ENCODE data around the gene INO80D. TPM values are rescaled to one million over a fixed set of nuclear protein-coding genes. Genes with fewer than 3 reads are reported as not detected.
"Not testable (repeated sequence)": the region's sequence is repeated elsewhere in the genome, so short reads cannot be mapped to it uniquely, and the experiment has no call there.

The INO80D gene
- total RNA-seq, 3 donors from 2014 or later: 16.3 to 29.9 (median 19.3) TPM

DNA sequence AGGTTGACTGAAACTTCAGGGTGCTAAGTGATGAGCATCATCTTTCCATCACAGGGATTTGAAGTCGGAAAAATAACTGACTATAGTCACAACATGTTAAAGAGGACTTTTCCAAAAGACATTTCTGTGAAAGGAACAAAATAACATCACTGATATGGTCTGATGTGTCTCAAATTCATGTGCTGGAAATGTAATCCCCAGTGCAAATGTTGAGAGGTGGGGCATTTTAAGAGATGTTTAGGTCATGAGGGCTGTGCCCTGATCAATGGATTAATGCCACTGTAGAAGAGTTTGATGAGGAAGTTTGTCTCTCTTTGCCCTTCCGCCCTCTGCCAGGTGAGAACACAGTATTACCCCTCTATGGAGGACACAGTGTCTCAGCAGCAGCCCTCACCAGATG, 95.9 kb downstream of the INO80D start:
- intact Hi-C loops (cut with DNase I; ENCODE audit: low total_unique reads): no loop called here
- H3K4me1 ChIP-seq: no peaks in the 10 kb centered on the region
- no peak for DNase-seq (ENCODE audit: low spot score in 2 of 2)
- H3K27me3 ChIP-seq: no peaks in the 10 kb centered on the region
- TF ChIP-seq POLR2AphosphoS5 (IDR thresholded peaks at IDR 0.05) (no peak), POLR2A (IDR thresholded peaks at IDR 0.05) (no peak)
- TF ChIP-seq, protein P1, sequence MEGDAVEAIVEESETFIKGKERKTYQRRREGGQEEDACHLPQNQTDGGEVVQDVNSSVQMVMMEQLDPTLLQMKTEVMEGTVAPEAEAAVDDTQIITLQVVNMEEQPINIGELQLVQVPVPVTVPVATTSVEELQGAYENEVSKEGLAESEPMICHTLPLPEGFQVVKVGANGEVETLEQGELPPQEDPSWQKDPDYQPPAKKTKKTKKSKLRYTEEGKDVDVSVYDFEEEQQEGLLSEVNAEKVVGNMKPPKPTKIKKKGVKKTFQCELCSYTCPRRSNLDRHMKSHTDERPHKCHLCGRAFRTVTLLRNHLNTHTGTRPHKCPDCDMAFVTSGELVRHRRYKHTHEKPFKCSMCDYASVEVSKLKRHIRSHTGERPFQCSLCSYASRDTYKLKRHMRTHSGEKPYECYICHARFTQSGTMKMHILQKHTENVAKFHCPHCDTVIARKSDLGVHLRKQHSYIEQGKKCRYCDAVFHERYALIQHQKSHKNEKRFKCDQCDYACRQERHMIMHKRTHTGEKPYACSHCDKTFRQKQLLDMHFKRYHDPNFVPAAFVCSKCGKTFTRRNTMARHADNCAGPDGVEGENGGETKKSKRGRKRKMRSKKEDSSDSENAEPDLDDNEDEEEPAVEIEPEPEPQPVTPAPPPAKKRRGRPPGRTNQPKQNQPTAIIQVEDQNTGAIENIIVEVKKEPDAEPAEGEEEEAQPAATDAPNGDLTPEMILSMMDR (IDR thresholded peaks at IDR 0.05): no peak
- no peaks in the 10 kb centered on the region for H3K9me3 ChIP-seq
- no peaks in the 10 kb centered on the region for H3K36me3 ChIP-seq
- no peak overlapping the region for H3K4me3 ChIP-seq
- H3K27ac ChIP-seq: no peak overlapping the region

DNA sequence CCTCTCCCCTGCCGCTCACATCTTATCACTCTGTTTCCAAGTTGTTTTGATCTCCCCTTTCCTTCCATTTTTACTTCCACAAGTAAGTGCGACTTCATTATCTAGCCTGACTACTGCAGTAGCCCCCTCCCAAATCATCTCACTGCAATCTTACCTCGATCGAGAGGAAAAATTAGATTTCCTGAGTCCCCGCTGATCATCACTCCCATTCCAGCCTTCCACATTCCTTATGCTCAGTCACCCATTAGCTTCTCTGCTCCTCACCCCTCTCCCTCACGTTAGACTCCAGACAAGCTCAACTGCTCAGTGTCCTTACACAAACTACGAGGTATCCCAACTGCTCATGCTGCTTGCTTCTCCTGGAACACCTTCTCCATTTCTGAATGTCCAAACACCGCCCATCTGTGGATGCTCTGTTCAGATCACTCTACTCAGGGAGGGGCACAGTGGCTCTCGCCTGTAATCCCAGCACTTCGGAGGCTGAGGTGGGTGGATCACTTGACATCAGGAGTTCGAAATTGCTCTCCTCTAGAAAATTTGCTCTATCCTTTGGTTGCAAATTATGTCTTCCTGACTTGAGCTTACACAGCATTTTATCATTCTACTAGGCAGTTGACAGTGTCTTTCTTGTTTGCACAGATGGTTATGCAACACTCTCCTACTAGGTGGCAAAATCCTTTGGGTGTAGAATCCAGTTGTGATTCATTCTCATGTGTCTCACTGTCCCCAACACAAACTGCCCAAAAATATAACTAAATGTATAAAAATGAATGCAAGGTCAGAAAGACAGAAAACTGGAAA, 96.5 kb downstream of the INO80D start:
- Histone ChIP-seq H3K4me1 (no peaks in the 10 kb centered on the region), H3K4me3 (no peak overlapping the region), H3K9me3 (no peaks in the 10 kb centered on the region), H3K27me3 (no peaks in the 10 kb centered on the region), H3K27ac (no peak overlapping the region), H3K36me3 (no peaks in the 10 kb centered on the region)
- TF ChIP-seq POLR2A (IDR thresholded peaks at IDR 0.05): no peak
- TF ChIP-seq, protein P1 (IDR thresholded peaks at IDR 0.05): no peak
- DNase-seq (ENCODE audit: low spot score in 2 of 2): no peak
- intact Hi-C loops (cut with DNase I; ENCODE audit: low total_unique reads): no loop called here

DNA sequence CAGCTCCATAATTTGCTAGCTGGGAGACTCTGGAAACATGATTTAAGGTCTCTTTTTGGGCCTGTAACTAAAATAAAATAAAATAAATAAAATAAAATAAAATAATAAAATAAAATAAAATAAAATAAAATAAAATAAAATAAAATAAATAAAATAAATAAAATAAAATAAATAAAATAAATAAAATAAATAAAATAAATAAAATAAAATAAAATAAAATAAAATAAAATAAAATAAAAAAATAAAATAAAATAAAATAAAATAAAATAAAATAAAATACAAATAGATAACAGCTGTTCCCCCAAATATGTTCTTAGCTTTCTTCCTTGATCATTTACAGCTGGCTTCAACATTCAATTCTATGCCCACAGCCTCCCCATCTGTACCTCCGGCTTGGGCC, 97.3 kb downstream of the INO80D start:
- H3K9me3 ChIP-seq; H3K4me3 ChIP-seq; H3K27me3 ChIP-seq; H3K27ac ChIP-seq; H3K4me1 ChIP-seq; H3K36me3 ChIP-seq; intact Hi-C loops (cut with DNase I; ENCODE audit: low total_unique reads); DNase-seq (ENCODE audit: low spot score in 2 of 2): not testable (repeated sequence)

DNA sequence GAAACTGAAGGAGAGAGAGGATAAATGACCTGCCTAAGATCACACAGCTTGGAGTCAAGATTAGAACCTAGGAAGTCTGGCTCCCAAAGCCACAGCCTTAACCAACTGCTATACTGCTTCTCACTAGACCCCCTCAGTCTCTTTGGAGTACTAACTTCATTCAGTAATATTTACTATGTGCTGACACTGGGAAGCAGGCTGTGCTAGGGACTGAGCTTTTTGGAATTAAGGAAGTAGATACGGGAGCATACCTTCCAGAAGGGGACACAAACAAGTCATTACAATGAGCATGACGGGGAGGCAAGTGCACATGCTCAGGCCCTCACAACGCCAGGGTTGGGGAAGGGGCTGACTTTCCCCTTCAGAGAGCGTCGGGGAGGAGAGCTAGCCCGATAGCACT, 97.7 kb downstream of the INO80D start:
- TF ChIP-seq POLR2AphosphoS5 (IDR thresholded peaks at IDR 0.05): no peak
- TF ChIP-seq, protein P1 (IDR thresholded peaks at IDR 0.05): no peak
- no peak for TF ChIP-seq POLR2A (IDR thresholded peaks at IDR 0.05)
- Histone ChIP-seq H3K27ac (no peak overlapping the region), H3K4me1 (no peaks in the 10 kb centered on the region), H3K4me3 (no peak overlapping the region), H3K27me3 (no peaks in the 10 kb centered on the region), H3K36me3 (no peaks in the 10 kb centered on the region), H3K9me3 (no peaks in the 10 kb centered on the region)
- no peak for DNase-seq (ENCODE audit: low spot score in 2 of 2)
- intact Hi-C loops (cut with DNase I; ENCODE audit: low total_unique reads): no loop called here

DNA sequence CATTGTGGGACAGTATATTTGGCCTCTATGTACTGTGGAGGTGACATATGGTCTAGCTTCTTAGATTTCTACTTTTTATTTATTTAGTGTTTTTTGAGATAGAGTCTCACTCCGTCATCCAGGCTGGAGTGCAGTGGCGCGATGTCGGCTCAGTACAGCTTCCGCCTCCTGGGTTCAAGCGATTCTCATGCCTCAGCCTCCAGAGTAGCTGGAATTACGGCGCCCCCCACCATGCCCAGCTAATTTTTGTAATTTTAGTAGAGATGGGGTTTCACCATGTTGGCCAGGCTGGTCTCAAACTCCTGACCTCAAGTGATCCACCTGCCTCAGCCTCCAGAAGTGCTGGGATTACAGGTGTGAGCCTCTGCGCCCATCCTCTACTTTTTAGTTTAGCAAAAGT, 99.6 kb downstream of the INO80D start:
- H3K4me3 ChIP-seq; intact Hi-C loops (cut with DNase I; ENCODE audit: low total_unique reads); H3K27ac ChIP-seq; H3K4me1 ChIP-seq; H3K9me3 ChIP-seq; H3K36me3 ChIP-seq; DNase-seq (ENCODE audit: low spot score in 2 of 2); H3K27me3 ChIP-seq: not testable (repeated sequence)

DNA sequence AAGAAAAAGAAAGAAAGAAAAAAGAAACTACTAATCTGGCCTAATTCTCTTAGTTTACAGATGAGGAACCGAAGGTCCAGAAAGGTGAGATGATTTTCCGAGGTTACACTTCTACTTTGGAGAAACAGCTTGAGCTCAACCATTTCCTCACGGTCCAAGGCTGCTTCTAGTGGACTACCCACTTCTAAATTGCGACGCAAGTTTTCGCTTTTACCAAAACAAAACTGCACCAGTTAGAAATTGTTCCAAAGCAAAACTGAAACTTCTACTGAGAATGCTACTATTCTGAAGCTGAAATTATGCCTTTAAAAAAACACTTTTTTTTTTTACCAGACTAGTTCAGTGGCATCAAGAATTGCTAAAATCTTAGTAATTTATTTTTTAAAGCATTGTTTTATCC, 101.6 kb downstream of the INO80D start:
- no peak overlapping the region for H3K27ac ChIP-seq
- H3K36me3 ChIP-seq: no peaks in the 10 kb centered on the region
- no peaks in the 10 kb centered on the region for H3K9me3 ChIP-seq
- H3K27me3 ChIP-seq: no peaks in the 10 kb centered on the region
- H3K4me3 ChIP-seq: no peak overlapping the region
- no peak for TF ChIP-seq POLR2A (IDR thresholded peaks at IDR 0.05)
- no peak for TF ChIP-seq POLR2AphosphoS5 (IDR thresholded peaks at IDR 0.05)
- no peak for DNase-seq (ENCODE audit: low spot score in 2 of 2)
- no peaks in the 10 kb centered on the region for H3K4me1 ChIP-seq
- intact Hi-C loops (cut with DNase I; ENCODE audit: low total_unique reads): no loop called here

Measured in breast epithelium (tissue), 4 donors.